Activated CD8-positive, alpha-beta memory T cell treated with anti-CD3 and anti-CD28 coated beads for 36 hours (primary cell): ENCODE data around the gene SKIDA1. TPM values are rescaled to one million over a fixed set of nuclear protein-coding genes. Genes with fewer than 3 reads are reported as not detected.

ENCODE experiments used
- CTCF ChIA-PET: fragments of 350-600 bp; sonication (Branson Sonifier 250); formaldehyde crosslinking; loops from one replicate; lab custom pipeline; 2021; ENCODE audit warnings: antibody characterized with exemption; lab: Charles Lee
- POLR2A ChIA-PET: fragments of 350-600 bp; sonication (Branson Sonifier 250); formaldehyde crosslinking; loops from one replicate; lab custom pipeline; 2021; ENCODE audit warnings: antibody characterized with exemption; lab: Charles Lee
- total RNA-seq, 2 experiments: library from RNA; stranded (reverse); gene quantifications; one replicate each; pipeline ENCODE4 v1.2.3, GENCODE V29; 2021

The SKIDA1 gene
- total RNA-seq, 2 experiments from 2014 or later = 0.08 to 0.25 TPM

DNA sequence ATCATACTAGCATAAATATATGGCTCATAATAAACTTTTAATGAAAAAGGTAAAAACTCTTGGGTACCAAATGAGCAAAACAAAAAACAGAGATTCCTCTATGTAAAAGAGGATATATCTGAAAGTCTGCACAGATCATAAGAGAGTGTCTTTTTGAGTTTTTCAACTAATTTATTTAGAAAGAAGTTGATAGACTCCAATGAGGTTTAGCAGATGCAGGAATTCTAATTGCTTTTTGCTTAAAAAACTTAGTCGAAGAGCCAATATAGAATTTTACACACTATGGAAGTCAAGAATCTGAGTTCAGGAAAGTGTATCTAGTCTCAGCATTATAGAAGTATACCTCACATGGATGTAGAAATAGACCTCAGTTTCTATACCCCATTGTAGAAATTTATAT lies 5.2 kb upstream of the SKIDA1 start:
- CTCF ChIA-PET = no interaction called here
- POLR2A ChIA-PET = no interaction called here

DNA sequence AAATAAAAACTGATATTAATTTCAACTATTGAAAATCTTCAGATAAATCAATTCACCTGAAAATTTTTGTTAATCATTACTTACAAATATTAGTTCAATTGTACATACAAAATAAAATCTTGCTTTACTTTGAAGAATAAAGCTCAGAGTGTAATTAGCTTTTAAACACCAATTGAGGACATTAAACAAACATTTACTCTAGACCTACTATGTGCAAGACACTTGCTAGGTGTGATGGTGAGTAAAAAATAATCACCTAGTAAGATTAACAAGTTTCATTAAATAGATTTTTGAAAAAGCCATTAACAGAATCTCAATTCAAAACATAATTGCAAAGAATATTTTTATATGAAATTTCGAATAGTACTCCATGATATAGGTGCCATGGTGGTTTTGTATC lies 4.7 kb upstream of the SKIDA1 start:
- ChIA-PET POLR2A (no interaction called here), CTCF (interaction anchor here (1.6 kb wide), 1 partner anchor 10 kb away, joined by 4 read pairs; no protein-coding TSS in a partner anchor)

DNA sequence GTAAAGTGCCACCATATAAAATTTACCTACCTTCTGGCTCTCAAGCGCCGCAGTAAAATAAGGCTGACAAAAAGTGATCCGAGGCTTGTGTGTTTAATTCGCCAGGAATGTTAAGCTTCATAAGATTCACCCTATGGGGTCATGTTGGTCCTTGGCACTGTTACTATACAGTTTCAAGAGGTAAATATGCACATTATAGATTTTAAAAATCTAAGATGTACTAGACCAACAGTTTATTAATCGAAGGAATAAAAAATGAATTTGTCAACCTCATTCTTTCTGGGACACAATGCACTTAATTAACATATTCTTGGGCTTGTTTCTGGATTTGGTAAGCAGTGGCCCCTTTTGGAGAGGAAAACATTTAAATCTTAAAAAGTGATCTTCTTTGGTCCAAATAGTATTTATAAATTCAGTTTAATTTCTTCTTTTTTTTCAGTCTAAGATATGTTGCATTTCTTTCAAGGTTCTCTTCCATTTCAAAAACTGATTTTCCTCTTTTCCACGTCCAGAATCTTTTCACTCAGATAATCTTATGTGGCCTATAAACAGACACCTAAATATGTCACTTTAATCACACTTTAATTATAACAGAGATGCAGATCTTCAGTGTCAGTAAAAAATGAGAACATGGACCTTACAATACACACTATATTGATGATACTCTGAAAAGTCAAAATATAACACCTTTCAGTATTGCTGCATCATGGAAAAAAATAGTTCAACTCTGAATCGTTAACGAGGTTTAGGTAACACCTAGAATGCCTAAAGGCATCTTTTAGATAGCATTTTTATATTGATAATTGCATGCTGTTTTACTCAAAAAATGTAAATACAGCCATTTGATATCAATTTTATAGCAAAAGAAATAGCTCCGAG lies 3.8 kb upstream of the SKIDA1 start:
- ChIA-PET CTCF (interaction anchor here (0.6 to 1.6 kb wide), 2 partner anchors 9 to 52 kb away, joined by 3 to 4 read pairs; no protein-coding TSS in a partner anchor), POLR2A (no interaction called here)

DNA sequence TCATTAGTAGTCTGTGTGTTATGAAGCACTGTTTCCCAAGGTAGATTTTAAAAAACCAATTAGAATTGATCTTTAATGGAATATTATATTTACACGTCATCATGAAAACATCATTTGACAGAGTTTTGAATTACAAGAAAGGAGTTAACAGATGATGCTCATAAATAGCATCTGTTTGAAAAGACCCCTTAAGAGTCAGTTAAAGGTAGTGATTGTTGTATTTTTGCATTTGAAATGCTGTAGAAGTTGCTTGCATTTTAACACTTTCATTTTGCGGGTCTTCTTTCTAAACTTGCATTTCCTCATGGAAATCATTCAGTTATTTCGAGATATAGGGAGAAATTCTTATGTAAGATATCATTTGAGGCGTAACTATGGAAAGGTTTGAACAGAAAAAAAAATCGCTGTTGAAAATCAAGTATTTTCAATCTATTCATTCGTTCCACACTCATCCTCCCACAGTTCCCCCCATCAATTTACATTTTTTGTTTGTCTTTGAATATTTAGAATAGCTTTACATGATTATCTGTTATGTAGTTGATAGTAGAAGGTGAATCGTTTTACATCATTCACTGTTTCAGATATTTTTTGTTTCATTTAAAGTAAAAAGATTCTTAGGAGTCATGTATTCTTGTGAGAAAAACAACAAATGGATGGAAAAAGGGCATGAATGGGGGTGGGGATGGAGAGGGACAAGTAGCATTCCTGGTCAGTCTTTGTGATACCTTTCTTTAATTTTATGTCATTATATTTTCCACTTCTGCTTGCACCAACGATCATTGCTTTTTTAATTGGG lies 3.0 kb upstream of the SKIDA1 start:
- POLR2A ChIA-PET = no interaction called here
- CTCF ChIA-PET = interaction anchor here (0.6 to 1.6 kb wide), 2 partner anchors 9 to 53 kb away, joined by 3 to 4 read pairs; no protein-coding TSS in a partner anchor

DNA sequence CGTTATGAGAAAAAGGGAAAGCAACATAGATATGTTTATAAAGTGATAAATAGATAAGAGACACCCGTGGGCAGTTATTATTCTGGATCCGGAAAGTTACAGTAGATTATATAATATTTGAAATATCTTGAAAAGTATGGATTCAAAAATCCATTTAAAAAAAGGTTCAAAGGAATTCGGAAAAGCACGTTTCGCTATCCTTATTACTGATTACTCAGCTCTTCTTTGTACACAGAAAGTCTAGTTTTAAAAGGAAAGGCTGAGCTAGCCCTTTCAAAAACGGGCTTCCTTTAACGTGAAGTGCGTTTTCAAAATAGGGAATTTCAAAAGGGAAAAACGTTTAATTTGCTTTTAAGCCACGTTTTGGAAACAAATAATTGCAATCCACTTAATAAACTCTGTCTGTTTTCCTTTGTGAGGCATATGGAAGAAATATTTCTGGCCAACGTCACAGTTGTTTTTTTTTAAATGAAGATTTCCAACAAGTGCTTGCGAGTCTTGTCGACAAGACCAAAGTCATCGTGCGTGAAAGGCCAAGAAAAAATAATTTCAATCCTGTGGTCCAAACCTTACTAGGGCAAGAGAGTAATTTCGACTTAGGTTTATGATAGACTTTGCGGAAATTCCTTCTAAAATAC lies 2.2 kb upstream of the SKIDA1 start:
- POLR2A ChIA-PET = interaction anchor here (0.6 to 0.7 kb wide), 2 partner anchors 11 to 731 kb away, joined by 3 to 7 read pairs; no protein-coding TSS in a partner anchor
- CTCF ChIA-PET = interaction anchor here (1.4 kb wide), 1 partner anchor 9 kb away, joined by 6 read pairs; no protein-coding TSS in a partner anchor

DNA sequence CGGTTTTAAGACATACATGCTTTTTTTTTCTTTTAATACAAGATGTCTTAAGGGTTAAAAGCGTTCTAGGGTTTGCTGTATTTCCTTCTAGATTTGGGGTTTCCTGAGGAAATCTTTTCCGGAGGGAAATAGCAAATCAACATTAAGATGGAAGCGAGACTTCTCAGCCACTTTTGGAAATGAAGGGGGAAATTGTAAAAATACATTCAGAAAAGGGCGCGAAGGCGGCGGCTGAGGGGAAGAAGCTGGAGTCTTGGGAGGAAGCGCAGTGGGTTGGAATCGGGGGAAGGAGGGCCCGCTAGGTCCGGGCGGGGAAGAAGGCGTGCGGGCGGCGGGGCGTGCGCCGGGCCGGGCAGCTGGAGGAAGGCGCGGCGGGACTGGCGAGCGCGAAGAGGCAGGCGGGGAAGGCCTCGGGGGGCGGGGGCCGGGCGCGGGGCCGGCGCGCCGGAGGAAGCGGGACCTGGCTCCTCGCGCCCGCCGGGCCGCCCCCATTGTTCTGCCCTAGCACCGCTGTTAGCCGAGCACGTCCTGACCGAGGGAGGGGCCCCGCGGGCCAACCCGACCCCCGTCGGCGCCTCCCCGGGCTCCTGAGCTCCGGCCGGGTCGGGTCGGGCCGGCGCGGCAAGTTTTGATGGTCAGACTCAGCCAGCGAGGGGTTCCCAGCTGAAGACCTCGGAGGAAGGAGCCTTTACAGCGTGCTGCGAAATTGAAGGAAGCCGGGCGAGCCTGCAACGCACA lies 1.5 kb upstream of the SKIDA1 start:
- CTCF ChIA-PET = interaction anchor here (1.4 kb wide), 1 partner anchor 9 kb away, joined by 6 read pairs; no protein-coding TSS in a partner anchor
- POLR2A ChIA-PET = interaction anchor here (0.6 to 0.7 kb wide), 4 partner anchors 11 to 732 kb away, joined by 3 to 7 read pairs (median 4); no protein-coding TSS in a partner anchor

DNA sequence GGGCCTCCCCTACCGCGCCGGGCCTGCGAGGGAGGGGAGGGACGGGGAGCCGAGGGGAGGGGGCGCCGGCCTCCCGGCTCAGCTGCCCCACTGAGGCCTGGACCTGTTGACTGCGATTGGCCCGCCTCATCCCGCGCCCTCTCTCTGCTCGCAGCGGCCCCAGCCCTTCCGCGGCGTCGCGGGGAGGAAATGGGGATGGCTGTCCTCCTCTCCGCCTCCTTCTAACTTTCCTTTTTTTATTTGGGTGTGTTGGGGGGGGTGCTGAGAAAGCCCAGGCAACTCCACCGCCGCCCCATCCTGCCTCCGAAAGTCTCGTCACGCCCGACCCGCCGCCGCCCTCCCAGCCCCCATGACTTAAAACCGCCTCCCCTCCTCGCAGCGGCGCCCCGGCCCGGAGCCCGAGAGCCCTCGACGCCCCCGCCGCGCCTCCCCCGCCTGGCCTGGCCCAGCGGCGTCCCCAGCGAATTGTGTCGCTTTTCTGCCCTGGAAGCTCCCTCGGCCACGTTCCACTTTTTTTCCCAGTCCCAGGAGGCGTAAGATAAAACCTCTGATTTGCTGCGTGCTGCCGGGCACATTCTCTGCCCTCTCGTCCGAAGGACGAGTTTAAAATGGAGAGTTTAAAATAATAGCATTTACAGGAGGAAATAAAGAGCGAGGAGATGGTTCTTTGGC lies 842 bp upstream of the SKIDA1 start:
- ChIA-PET POLR2A (interaction anchor here (0.6 to 0.9 kb wide), 3 partner anchors 26 to 56 kb away, joined by 3 to 4 read pairs (median 3); no protein-coding TSS in a partner anchor), CTCF (interaction anchor here (1.2 to 1.4 kb wide), 2 partner anchors 8 to 31 kb away, joined by 5 to 6 read pairs; no protein-coding TSS in a partner anchor)

DNA sequence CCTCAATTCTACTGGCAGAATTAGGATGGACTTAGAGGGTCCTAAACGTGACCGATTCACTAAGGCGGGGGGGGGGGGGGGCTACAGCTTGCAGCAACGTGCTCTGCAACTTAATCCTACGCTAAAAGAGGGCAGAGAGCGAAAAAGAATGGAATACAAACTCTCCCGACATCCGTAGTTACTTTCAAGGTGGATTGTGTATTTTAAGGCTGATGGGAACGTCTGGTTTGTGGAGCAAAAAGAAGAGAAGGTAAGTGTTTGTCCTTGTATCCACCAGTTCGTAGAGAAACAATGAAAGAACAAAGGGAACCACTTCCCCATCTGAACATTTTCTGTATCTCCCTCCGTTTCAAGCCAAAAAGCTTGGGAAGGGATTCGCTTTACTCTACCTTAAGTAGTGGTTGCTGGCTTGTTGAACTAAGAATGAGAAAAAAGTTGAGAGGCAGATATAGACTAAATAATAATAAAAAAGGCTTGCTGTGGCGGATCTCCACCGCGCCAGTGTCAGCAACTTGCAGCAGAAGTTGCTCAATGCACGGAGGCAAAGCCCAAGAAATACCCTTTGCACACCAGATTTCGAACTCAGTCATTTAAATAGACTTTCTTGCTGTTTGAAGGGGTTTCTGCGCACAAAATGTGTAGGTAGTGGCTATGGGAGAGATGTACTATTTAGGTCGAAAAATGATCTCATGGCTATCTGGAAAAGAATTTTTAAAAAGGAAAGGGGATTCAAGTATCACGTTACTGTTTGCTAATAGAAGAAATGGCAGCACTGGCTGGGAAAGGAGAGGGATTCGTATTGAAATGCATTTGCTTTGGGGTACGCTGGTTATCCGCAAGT lies 736 bp downstream of the SKIDA1 start:
- ChIA-PET POLR2A (interaction anchor here (0.9 kb wide), 1 partner anchor 29 kb away, joined by 3 read pairs; no protein-coding TSS in a partner anchor), CTCF (interaction anchor here (0.7 to 1.2 kb wide), 2 partner anchors 29 to 951 kb away, joined by 4 to 5 read pairs; no protein-coding TSS in a partner anchor)

DNA sequence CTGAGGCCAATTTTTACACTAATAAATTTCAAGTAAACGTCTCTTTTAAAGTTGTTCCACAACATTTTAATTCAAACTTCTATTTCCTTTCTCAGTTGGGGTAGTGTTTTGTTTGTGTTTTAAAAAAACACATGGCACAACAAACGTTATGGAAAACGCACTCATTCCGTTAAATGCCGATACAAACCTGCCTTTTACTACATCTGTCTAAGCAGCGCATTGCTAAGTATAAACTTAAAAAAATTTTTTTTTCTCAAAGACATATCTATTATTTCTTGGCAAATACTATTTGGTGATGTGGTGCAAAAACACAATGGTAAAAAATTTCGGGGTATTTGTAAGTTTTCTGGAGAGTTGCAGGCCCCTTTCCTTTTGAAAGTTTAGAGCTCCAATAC lies 1.4 kb downstream of the SKIDA1 start:
- ChIA-PET POLR2A (no interaction called here), CTCF (no interaction called here)

DNA sequence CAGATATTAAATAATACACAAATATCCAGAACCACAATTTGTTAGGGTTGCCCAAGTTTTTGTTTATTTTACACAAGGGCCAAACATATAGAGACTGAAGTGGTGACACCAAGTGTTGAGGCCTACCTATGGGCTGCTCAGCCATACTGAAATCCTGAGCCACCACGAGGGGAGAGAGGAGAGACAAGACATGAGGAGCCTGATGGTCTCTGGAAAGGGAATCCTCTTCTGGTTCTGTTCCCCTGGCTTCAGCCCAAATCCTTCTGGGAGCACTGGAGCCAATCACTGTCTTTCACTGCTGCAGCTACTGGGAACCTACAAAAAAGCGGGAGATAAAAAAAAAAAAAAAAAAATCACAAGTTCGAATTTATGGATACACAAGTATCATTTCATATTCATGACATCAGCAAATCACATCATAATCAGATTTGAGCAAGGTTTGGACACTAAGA lies 1.9 kb downstream of the SKIDA1 start:
- CTCF ChIA-PET = no interaction called here
- POLR2A ChIA-PET = no interaction called here

DNA sequence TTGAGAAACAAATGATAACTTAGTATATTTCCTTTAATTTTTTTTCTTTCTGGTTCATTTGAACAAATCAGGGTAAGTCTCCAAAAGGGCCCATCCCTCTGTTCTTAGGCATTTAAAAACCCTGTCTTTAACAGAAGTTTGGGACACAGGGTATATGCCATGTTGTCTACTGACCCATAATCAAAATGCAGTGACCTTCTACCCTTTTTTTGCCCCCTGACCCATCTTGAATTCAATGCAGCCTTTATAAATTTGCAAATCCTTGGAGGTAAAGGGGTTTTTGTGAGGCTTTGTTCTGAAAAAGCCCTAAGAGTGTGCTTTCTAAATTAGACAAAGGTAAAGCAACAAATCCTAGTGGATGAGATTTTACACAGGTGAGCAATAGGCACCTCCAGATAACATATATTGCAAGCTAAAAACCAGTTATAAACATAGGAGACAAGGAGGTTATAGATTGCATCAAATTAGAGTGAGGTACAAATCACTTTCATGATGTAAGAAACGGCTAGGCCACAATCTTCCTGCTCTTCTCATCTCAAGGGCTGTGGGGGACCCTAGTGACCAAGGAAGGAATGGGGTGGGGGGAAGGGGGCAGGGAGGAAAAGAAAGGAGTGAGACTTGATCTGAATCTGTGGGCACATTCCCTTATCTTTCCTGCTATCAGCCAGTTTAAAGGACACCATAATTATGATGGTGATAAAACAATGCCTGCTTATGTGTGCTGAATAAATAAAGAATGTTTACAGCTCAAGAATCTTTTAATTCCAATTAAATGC lies 2.7 kb downstream of the SKIDA1 start:
- POLR2A ChIA-PET = no interaction called here
- CTCF ChIA-PET = no interaction called here

DNA sequence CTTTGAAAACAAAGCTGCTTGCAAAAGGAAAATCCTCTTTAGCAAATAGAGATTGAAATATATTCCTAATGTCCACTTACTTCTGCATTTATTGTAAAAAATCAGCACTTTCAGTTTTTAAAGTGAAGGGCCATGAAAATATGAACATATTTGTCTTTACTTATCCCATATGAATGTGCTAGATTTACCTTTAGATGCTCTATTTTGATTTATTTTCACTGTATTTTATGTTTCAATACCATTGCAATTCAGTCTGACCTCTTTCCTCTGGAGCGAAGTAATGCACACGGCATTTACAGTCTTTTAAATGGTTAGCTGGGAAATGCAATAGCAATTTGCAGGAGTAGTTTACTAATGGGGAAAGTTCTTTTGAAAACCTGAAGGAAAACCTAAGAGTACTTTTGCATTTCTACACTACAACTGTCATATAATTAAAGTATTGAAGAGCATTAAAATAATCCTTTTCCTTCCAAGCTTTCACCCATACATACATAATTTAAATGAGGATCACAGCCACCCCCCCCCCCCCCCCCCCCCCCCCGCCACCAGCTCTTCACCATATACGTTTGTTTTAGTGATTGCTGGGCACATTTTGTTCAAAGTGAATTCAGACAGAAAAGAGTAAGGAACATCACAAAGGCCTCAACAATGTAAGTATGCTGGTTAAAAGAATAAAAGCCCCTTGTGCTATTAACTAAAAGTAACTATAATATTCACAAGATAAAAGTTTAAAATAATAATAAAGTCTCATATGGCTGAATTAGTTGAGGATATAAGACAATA lies 3.5 kb downstream of the SKIDA1 start:
- ChIA-PET CTCF (interaction anchor here (1.1 kb wide), 1 partner anchor 26 kb away, joined by 3 read pairs; no protein-coding TSS in a partner anchor), POLR2A (no interaction called here)

DNA sequence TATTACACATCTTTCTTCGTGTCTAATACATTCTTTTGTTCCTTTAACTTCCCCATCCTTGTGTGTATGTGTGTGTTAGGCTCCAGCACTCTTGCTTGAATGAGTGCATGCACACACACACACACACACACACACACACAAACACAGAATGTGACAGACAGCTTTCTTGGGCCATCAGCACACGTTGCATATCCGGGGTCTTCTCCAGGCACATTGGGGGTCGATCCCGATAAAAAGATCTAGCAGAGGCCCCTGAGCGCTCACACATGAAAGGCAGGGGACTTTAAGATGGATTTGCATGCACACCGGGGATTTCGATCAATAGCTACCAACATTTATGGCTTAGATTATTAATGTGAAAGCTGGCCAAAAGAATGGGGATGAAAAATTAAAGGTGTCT lies 4.5 kb downstream of the SKIDA1 start:
- ChIA-PET POLR2A (no interaction called here), CTCF (interaction anchor here (1.1 kb wide), 1 partner anchor 25 kb away, joined by 3 read pairs; no protein-coding TSS in a partner anchor)

DNA sequence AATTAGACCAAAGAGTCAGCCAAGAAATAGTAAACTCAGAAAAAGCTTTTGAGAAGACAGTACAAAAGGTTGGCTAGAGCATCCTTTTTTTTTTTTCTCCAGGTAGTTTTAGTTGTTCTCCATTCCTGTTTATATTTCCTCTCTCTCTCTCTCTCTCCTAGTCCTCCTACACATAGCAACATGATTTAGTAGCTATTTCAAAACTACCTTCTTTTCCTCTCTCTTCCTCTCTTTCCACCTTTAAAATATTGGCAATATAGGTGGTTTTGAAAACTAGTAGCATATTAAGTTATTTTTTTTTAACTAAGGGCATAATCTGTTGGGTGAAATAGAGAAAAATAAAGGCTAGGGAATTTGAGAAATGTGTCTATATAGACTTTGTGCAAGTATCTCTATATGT lies 5.0 kb downstream of the SKIDA1 start:
- POLR2A ChIA-PET = no interaction called here
- CTCF ChIA-PET = interaction anchor here (1.3 kb wide), 1 partner anchor 9 kb away, joined by 4 read pairs; no protein-coding TSS in a partner anchor

DNA sequence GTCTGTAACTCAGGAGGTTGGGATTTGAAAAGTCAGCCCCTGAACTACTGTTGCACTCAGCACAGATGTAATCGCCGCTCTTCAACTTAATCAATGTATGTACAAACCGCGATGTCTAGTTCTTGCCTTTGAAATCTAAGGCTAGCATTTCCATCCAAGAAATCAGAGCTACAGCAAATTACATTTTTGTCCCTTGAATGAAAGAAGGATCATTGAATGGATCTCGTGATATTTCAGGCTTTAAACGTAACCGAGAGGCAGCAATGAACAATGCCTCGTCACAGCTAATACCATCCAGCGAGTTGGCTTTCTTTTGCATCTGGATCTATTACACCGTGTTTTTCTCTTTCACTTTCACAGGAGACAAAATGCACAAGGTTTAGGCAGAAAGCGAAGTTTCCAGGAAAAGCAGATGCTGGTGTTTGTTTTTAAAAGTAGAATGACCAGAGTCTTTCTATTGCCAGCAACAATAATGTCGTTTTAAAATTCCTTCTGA lies 5.5 kb downstream of the SKIDA1 start:
- CTCF ChIA-PET = interaction anchor here (1.3 kb wide), 1 partner anchor 9 kb away, joined by 4 read pairs; no protein-coding TSS in a partner anchor
- POLR2A ChIA-PET = no interaction called here
